Hindlimb muscle (tissue), 1 donor: ENCODE data around the gene RTCA. TPM values are rescaled to one million over a fixed set of nuclear protein-coding genes. Genes with fewer than 3 reads are reported as not detected.
"Not testable (repeated sequence)": the region's sequence is repeated elsewhere in the genome, so short reads cannot be mapped to it uniquely, and the experiment has no call there.

Experiments used
- DNase-seq: peaks from one replicate; pipeline ENCODE4 v3.0.0-alpha.2; 2013
- polyA plus RNA-seq: library from polyadenylated mRNA; unstranded; fragments of 120-200 nt; gene quantifications from one replicate; pipeline ENCODE4 v1.2.1, GENCODE V29; 2013; ENCODE audit not compliant: insufficient read length

RTCA gene
- polyA plus RNA-seq, 1 donor, result 31.9 TPM

DNA sequence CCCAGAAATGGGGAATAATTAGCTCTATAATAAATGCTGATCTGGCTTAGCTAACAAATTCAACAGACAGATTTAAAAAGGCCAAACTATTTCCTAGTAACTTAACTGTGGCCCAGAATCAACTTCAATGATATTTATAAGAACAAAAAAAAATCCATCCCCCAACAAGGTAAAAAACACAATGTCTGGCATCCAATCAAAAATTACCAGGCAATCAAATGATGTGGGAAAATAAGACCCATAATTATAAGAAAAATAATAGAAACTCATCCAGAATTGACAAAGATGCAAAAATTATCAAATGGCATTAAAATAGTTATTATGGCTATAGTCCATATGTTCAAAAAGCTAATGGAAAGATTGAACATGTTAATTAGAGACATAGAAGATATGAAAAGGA is 43.8 kb downstream of the RTCA start:
- no peak for DNase-seq

GRCh38 chr1:100313382-100313781 is 47.4 kb downstream of the RTCA start:
- no peak for DNase-seq

GRCh38 chr1:100316622-100317021 is 50.6 kb downstream of the RTCA start:
- no peak for DNase-seq

GRCh38 chr1:100320311-100321099 is 54.5 kb downstream of the RTCA start:
- no peak for DNase-seq

- DNase-seq, result no peak
These were observed 55.1 kb downstream of the RTCA start for GRCh38 chr1:100321100-100321493.

- DNase-seq, result no peak
These were observed 55.5 kb downstream of the RTCA start for GRCh38 chr1:100321506-100321905.

GRCh38 chr1:100322436-100323211 is 56.6 kb downstream of the RTCA start:
- peak; percentile 4 for DNase-seq

DNA sequence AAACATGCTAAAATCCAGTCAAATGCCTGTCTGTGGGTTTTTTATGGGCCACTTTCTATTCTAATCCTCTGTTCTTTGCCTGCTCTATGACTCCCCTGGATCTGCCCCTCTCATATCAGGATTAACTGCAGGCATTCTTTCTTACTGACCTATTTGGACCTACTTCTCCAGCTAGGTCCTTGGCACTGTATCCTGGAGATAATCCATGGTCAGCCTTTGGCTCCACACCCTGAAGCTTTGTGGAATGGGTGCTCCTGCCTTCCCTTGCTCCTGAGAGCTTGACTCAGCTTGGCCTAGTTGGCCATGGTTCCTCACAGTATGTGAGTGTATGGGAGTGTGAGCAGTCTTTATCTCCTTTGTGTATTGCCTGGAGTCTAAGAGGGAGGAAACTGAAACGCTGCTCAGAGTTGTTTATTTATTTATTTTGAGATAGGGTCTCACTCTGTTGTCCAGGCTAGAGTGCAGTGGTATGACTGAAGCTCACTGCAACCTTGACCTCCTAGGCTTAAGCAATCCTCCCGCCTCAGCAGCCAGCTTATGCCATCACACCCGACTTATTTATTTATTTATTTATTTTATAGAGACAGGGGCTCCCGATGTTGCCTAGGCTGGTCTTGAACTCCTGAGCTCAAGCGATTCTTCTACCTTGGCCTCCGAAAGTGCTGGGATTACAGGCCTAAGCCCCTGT is 57.5 kb downstream of the RTCA start:
- DNase-seq, result peak; percentile 6

- DNase-seq, result no peak
These were observed 59.7 kb downstream of the RTCA start for GRCh38 chr1:100325415-100326324.

DNA sequence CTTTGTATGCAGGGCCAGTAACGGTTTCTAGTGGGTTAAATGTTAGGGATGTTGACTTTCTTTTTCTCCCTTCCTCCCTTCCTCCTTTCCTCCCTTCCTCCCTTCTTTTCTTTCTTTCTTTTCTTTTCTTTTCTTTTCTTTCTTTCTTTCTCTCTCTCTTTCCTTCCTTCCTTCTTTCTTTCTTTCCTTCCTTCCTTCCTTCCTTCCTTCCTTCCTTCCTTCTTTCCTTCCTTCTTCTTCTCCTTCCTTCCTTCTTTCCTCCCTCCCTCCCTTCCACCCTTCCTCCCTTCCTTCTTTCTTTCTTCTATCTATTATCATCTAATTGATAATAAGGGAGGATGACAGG is 60.3 kb downstream of the RTCA start:
- not testable (repeated sequence) for DNase-seq

GRCh38 chr1:100328133-100328532 is 62.1 kb downstream of the RTCA start:
- no peak for DNase-seq

- DNase-seq, result not testable (repeated sequence)
These were observed 65.1 kb downstream of the RTCA start for GRCh38 chr1:100331146-100331545.

GRCh38 chr1:100332331-100332730 is 66.3 kb downstream of the RTCA start:
- DNase-seq, result no peak

- DNase-seq, result no peak
These were observed 69.4 kb downstream of the RTCA start for GRCh38 chr1:100335436-100335835.

- DNase-seq, result not testable (repeated sequence)
These were observed 71.9 kb downstream of the RTCA start for GRCh38 chr1:100337878-100338277.

DNA sequence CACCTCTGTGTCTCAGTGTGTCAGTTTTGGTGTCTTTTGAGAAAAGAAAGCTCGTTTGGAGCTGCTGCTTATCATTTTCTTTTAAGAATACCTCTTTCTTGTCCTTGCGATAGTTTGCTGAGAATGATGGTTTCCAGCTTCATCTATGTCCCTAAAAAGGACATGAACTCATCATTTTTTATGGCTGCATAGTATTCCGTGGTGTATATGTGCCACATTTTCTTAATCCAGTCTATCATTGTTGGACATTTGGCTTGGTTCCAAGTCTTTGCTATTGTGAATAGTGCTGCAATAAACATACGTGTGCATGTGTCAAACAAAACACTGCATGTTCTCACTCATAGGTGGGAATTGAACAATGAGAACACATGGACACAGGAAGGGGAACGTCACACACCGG is 73.7 kb downstream of the RTCA start:
- DNase-seq, result not testable (repeated sequence)

DNA sequence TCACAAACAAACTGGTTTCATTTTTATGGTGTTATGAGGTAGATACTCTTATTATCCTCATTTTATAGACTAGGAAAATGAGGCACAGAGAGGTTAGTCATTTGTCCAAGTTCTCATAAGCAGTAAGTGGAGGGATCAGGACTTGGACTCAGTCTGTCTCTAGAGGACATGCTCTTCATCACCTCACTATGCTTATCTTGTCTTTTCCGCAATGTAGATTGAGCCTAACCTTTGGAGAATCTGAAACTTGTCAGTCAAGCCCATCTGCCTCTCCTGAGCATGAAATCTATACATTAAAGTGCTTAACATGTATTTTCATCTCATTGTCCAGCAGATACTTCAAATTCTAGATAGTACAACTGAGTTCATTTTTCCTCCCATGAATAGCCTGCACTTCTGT is 74.5 kb downstream of the RTCA start:
- DNase-seq, result no peak

GRCh38 chr1:100342348-100342747 is 76.3 kb downstream of the RTCA start:
- no peak for DNase-seq
